Mucosa of descending colon (tissue), 3 donors: Measurements from ENCODE around the gene CRYBG2. TPM values are rescaled to one million over a fixed set of nuclear protein-coding genes. Genes with fewer than 3 reads are reported as not detected.

ENCODE experiments used
- ATAC-seq: fragments of 200-7000 bp; cut with Tn5 transposase; one replicate; pipeline ENCODE4 v1.9.1; 2020; ENCODE audit warnings: mild to moderate bottlenecking, moderate library complexity
- DNase-seq, 3 donors: peaks; one replicate each; pipeline ENCODE4 v3.0.0-alpha.2; 2020
- H3K36me3 ChIP-seq: fragments of 200-600 bp; one replicate; pipeline ENCODE4 v1.8.0; 2021; ENCODE audit warnings: low read depth, mild to moderate bottlenecking
- H3K4me1 ChIP-seq: fragments of 200-600 bp; one replicate; pipeline ENCODE4 v1.8.0; 2021; ENCODE audit warnings: low read depth, mild to moderate bottlenecking
- H3K4me3 ChIP-seq: fragments of 200-600 bp; one replicate; pipeline ENCODE4 v1.8.0; 2021; ENCODE audit warnings: mild to moderate bottlenecking
- H3K9me3 ChIP-seq: fragments of 200-600 bp; one replicate; pipeline ENCODE4 v1.8.0; 2021; ENCODE audit warnings: mild to moderate bottlenecking
- CTCF ChIP-seq: fragments of 200-600 bp; IDR thresholded peaks from one replicate; pipeline ENCODE4 v1.8.0; 2022; ENCODE audit warnings: antibody characterized with exemption, mild to moderate bottlenecking
- intact Hi-C, 2 donors: fragments of 100-400 bp; cut with DNase I in 1 of 2; cut with micrococcal nuclease in 1 of 2; formaldehyde crosslinking; loops; one replicate each; pipeline versions ENCODE4 v1.11.0 to v1.11.1; 2022; cut with DNase I, micrococcal nuclease
- total RNA-seq, 3 donors: library from RNA; stranded (reverse); fragmentation: NEBNext Ultra II Directional in 2 of 3; extraction: Animal tissue kit (Norgen Biotek cat#: 25700) in 2 of 3; gene quantifications; one replicate each; pipeline versions ENCODE4 v1.2.1 to v1.2.4, GENCODE V29; 2021 to 2023
- donor health status: DM: no; HTN: no; CAD: no; lungs with moderate emphysema.
- donor health status: DM: no; HTN: no; CAD: no.
- donor health status: DM: no; HTN: yes; CAD: no.

Gene CRYBG2
- total RNA-seq, 3 donors from 2014 or later, result 19.4 to 27.7 (median 19.6) TPM

DNA sequence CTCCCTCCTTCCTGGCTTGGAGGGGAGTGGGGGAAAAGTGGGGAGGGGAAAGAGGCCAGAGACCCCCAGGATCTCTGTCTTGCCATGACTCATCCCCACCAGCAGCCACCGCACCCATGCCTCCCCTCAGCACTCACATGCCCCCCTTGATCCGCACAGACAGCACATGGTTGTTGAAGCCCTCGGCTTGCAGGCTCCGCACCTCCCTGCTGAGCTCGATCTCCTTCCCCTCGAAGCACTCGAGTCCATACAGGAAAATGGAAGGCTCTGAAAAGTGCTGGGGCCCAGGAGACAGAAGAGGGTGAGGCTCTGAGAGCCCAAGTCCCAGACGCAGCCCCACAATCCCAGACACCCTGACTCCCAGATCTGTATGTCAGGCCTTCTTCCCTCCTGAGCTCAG is 25.3 kb downstream of the CRYBG2 start:
- intact Hi-C loops, result no loop called here
- TF ChIP-seq CTCF, result no peak
- ATAC-seq (no peak), DNase-seq (no peak)
- H3K4me3 ChIP-seq, result no peak overlapping the region
- no peaks in the 10 kb centered on the region for H3K4me1 ChIP-seq
- no peaks in the 10 kb centered on the region for H3K36me3 ChIP-seq
- no peaks in the 10 kb centered on the region for H3K9me3 ChIP-seq

- TF ChIP-seq CTCF, result no peak
- no peak for DNase-seq
- Histone ChIP-seq H3K9me3 (no peaks in the 10 kb centered on the region), H3K4me3 (no peak overlapping the region), H3K36me3 (no peaks in the 10 kb centered on the region), H3K4me1 (no peaks in the 10 kb centered on the region)
- no peak for ATAC-seq
- intact Hi-C loops, result no loop called here
Observed at GRCh38 chr1:26327956-26328362, 26.0 kb downstream of the CRYBG2 start.

- no peaks in the 10 kb centered on the region for H3K36me3 ChIP-seq
- ATAC-seq (no peak), DNase-seq (no peak)
- H3K4me3 ChIP-seq, result no peak overlapping the region
- H3K4me1 ChIP-seq, result peaks cover 5% of the 10 kb centered on the region
- TF ChIP-seq CTCF, result no peak
- intact Hi-C loops, result loop anchor here (5.0 kb wide), 1 partner anchor 47 kb away; no protein-coding TSS in a partner anchor
- no peaks in the 10 kb centered on the region for H3K9me3 ChIP-seq
Observed at GRCh38 chr1:26324550-26324949, 29.4 kb downstream of the CRYBG2 start.

DNA sequence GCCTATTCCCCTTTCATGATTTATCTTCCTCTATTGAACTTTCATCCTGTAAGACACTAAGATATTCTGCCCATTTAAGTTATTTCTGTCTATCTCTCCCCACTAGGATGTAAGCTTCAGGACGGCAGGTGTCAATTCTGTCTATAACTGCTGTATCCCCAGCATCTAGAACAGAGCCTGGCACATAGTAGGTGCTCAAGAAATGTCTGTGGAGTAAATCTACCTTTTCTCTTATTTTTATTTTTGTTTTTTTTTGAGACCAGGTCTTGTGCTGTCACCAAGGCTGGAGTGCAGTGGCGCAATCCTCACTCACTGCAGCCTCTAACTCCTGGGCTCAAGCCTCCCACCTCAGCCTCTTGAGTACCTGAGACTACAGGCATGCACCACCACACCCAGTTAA is 30.5 kb downstream of the CRYBG2 start:
- H3K9me3 ChIP-seq, result no peaks in the 10 kb centered on the region
- no peak for ATAC-seq
- no peaks in the 10 kb centered on the region for H3K36me3 ChIP-seq
- DNase-seq, result no peak
- intact Hi-C loops, result loop anchor here (5.0 kb wide), 1 partner anchor 46 kb away; no protein-coding TSS in a partner anchor
- peaks cover 5% of the 10 kb centered on the region for H3K4me1 ChIP-seq
- TF ChIP-seq CTCF, result no peak
- no peak overlapping the region for H3K4me3 ChIP-seq

- H3K4me3 ChIP-seq, result no peak overlapping the region
- no peaks in the 10 kb centered on the region for H3K9me3 ChIP-seq
- peaks cover 5% of the 10 kb centered on the region for H3K4me1 ChIP-seq
- H3K36me3 ChIP-seq, result no peaks in the 10 kb centered on the region
- no peak for TF ChIP-seq CTCF
- ATAC-seq, result no peak
- no peak for DNase-seq
- intact Hi-C loops, result loop anchor here (5.0 kb wide), 1 partner anchor 45 kb away; no protein-coding TSS in a partner anchor
Observed at GRCh38 chr1:26322042-26322331, 31.9 kb downstream of the CRYBG2 start.
